Mesothelial cell of epicardium (in vitro differentiated cells): ENCODE data around the gene CASZ1. TPM values are rescaled to one million over a fixed set of nuclear protein-coding genes. Genes with fewer than 3 reads are reported as not detected.

Experiments used
- DNase-seq, 2 experiments: peaks; one replicate each; pipeline ENCODE4 v3.0.0; 2021; ENCODE audit warnings: low spot score in 2 of 2; ENCODE audit not compliant: unreplicated experiment in 2 of 2
- H3K27ac Mint-ChIP-seq: 2 replicates; pipeline ENCODE4 v1.8.0; 2021; ENCODE audit warnings: mixed read lengths
- H3K27me3 Mint-ChIP-seq: 2 replicates; pipeline ENCODE4 v1.8.0; 2021; ENCODE audit warnings: low read depth, mixed read lengths
- H3K36me3 Mint-ChIP-seq: 2 replicates; pipeline ENCODE4 v1.8.0; 2021; ENCODE audit warnings: mixed read lengths
- H3K4me1 Mint-ChIP-seq: 2 replicates; pipeline ENCODE4 v1.8.0; 2021; ENCODE audit warnings: mixed read lengths
- H3K4me3 Mint-ChIP-seq: 2 replicates; pipeline ENCODE4 v1.8.0; 2021; ENCODE audit warnings: mild to moderate bottlenecking, moderate library complexity, mixed read lengths
- H3K9me3 Mint-ChIP-seq: 2 replicates; pipeline ENCODE4 v1.8.0; 2021; ENCODE audit warnings: mixed read lengths
- total RNA-seq: library from RNA; stranded (reverse); gene quantifications from 3 replicates; pipeline ENCODE4 v1.2.1, GENCODE V29; 2021
- TF ChIP-seq, protein P1 (sequence below): fragments of 200-600 bp; sonication (generic); IDR thresholded peaks from one replicate; pipeline ENCODE4 v1.5.0; 2021; ENCODE audit warnings: antibody characterized with exemption; ENCODE audit not compliant: unreplicated experiment

The CASZ1 gene
- total RNA-seq, 1 donor from 2014 or later = 8.9 TPM

DNA sequence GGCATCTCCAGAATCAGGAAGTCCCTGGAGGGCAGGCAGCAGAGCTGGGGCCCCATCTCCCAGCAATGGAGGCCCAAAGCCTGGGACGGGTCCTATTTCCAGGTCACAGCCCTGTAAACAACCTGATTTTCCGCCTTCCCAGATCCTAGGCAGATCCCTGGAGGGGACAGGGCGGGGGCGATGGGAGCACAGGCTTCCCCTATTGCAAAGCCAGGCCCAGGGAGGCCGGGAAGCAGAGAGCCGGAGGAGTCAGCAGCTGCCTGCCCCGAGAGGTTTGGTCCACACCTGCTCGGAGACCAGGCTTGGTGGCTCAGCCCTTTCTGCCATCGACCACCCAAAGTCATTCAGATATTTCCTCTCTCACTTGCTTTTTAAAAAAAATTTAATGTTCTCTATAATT, 29.2 kb downstream of the CASZ1 start:
- Mint-ChIP-seq H3K27ac (no peak overlapping the region), H3K4me1 (peaks cover 23% of the 10 kb centered on the region), H3K9me3 (no peaks in the 10 kb centered on the region), H3K36me3 (no peaks in the 10 kb centered on the region), H3K4me3 (no peak overlapping the region), H3K27me3 (peaks cover 9% of the 10 kb centered on the region)
- TF ChIP-seq, protein P1, sequence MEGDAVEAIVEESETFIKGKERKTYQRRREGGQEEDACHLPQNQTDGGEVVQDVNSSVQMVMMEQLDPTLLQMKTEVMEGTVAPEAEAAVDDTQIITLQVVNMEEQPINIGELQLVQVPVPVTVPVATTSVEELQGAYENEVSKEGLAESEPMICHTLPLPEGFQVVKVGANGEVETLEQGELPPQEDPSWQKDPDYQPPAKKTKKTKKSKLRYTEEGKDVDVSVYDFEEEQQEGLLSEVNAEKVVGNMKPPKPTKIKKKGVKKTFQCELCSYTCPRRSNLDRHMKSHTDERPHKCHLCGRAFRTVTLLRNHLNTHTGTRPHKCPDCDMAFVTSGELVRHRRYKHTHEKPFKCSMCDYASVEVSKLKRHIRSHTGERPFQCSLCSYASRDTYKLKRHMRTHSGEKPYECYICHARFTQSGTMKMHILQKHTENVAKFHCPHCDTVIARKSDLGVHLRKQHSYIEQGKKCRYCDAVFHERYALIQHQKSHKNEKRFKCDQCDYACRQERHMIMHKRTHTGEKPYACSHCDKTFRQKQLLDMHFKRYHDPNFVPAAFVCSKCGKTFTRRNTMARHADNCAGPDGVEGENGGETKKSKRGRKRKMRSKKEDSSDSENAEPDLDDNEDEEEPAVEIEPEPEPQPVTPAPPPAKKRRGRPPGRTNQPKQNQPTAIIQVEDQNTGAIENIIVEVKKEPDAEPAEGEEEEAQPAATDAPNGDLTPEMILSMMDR = no peak
- DNase-seq = no peak

DNA sequence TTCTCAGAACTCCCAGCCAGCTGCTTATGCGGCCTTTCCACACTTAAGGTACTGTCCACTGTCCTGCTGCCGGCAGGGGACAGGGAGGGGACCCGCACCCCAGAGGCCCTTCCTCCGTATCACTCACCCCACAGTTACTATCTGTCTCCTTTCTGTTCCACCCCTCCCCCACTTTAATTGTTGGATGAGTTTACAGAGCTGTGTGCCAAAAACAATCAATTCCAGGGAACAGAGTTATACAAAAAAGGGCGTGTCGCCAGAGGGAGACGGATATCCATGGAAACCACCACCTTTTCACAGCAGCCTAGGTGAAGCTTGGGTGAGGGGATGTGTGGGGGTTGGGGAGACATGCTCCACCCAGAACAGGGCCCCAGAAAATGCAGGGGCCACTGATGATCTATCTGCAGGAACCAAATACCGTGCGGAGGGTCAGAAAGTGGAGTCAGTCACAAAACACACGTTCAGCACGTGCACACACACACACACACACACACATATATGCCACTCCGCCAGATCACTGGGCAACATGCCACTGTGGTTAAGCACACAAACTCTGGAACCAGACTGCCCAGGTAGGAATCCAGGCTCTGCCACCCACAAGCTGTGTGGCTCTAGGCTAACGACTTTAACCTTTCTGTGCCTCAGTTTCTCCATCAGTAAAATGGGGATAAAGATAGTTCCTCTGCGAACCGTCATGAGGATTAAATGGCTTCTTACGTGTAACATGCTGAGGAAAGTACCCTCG, 30.5 kb downstream of the CASZ1 start:
- Mint-ChIP-seq H3K27me3 (peaks cover 2% of the 10 kb centered on the region), H3K4me1 (peaks cover 23% of the 10 kb centered on the region), H3K27ac (no peak overlapping the region), H3K36me3 (no peaks in the 10 kb centered on the region), H3K9me3 (no peaks in the 10 kb centered on the region), H3K4me3 (no peak overlapping the region)
- TF ChIP-seq, protein P1 = no peak
- no peak for DNase-seq

DNA sequence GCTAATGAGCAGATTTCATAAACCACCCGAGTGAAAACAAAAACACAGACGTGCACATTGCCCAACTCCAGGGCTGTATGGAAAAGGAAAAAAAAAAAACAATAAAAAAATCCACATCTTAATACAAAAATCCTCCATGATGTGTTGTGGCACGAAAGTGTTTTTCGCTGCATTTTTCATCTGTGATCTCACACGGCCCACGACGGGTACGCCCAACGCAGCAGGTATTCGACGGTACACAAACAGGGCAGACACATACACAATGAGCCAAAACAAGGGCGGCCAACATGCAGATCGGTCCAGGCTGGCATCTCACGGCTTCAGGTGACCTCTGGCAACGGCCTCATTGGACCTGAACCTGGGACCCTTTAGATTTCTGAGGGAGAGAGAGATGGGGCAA, 31.1 kb downstream of the CASZ1 start:
- H3K27ac Mint-ChIP-seq = no peak overlapping the region
- TF ChIP-seq, protein P1 = no peak
- peaks cover 2% of the 10 kb centered on the region for H3K27me3 Mint-ChIP-seq
- H3K4me1 Mint-ChIP-seq = peaks cover 23% of the 10 kb centered on the region
- H3K4me3 Mint-ChIP-seq = no peak overlapping the region
- H3K9me3 Mint-ChIP-seq = no peaks in the 10 kb centered on the region
- no peak for DNase-seq
- H3K36me3 Mint-ChIP-seq = no peaks in the 10 kb centered on the region

DNA sequence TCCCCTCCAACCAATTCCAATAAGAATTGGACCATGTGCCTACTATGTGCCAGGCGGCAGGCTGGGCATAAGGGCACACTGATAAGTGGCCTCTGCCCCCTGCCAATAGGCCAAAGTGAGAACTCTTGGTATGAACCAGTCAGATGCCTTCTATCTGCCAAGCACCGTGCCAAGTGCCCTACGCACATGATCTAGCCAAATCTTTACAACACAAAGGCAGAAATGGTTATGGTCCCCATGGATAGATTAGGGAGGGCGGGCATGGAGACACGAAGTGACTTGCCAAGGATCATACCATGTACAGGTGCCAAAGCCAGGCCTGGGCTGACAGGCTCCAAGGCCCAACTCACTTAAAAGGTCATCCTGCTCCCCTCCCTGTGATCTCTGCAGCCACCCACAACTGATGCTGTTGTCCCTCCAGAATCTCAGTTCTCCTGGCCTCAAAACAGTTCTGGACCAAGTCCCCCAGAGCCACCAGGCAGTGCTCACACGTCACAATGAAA, 32.1 kb downstream of the CASZ1 start:
- Mint-ChIP-seq H3K36me3 (no peaks in the 10 kb centered on the region), H3K27ac (no peak overlapping the region), H3K4me3 (no peak overlapping the region), H3K4me1 (peaks cover 23% of the 10 kb centered on the region), H3K9me3 (no peaks in the 10 kb centered on the region), H3K27me3 (no peaks in the 10 kb centered on the region)
- no peak for DNase-seq
- TF ChIP-seq, protein P1 = no peak

DNA sequence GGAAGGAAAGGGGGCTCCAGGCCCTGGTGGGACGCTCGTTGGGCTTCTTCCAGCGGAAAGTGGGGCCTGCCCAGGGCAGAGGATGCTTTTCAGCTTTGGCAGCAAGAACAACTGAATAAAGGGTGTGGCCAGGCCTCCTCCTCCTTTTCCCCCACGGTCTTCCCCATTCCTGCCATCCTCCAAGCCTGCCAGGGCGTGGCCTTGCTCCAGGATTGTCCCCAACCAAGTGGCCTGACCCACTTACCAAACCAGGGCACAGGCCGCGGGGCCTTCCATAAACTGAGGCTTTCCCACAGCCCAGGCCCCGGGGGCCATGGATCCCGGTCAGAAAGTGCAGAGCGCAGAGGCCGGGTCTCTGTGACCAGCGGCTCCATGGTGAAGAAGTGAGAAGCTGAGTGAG, 33.6 kb downstream of the CASZ1 start:
- no peaks in the 10 kb centered on the region for H3K27me3 Mint-ChIP-seq
- H3K9me3 Mint-ChIP-seq = no peaks in the 10 kb centered on the region
- no peak overlapping the region for H3K27ac Mint-ChIP-seq
- TF ChIP-seq, protein P1 = no peak
- no peak for DNase-seq
- H3K4me3 Mint-ChIP-seq = no peak overlapping the region
- no peaks in the 10 kb centered on the region for H3K36me3 Mint-ChIP-seq
- H3K4me1 Mint-ChIP-seq = peaks cover 23% of the 10 kb centered on the region
